ENCODE measurements around the gene CALN1. TPM values are rescaled to one million over a fixed set of nuclear protein-coding genes. Genes with fewer than 3 reads are reported as not detected.

The CALN1 gene
- total RNA-seq, 4 donors from 2014 or later: 0.04 TPM; not detected in 3

GRCh38 chr7:72170475-72170874 lies 241.7 kb downstream of the CALN1 start:
- whole genome bisulfite sequencing, 2 donors (ENCODE audit: low coverage in 1 of 2): 73 to 86% methylated on average over 3 of the region's 3 CpGs
- no peak for ATAC-seq

GRCh38 chr7:72163271-72163670 lies 248.9 kb downstream of the CALN1 start:
- TF ChIP-seq EP300 (IDR thresholded peaks at IDR 0.05) (no peak), POLR2A (IDR thresholded peaks at IDR 0.05) (no peak), CTCF (IDR thresholded peaks at IDR 0.05) (no peak), POLR2AphosphoS5 (IDR thresholded peaks at IDR 0.05) (no peak)
- no peaks in the 10 kb centered on the region for H3K27me3 ChIP-seq
- no peak overlapping the region for H3K4me3 ChIP-seq
- no peak for ATAC-seq
- H3K36me3 ChIP-seq: no peaks in the 10 kb centered on the region
- WGBS, 2 donors (ENCODE audit: low coverage in 1 of 2): 90 to 100% methylated on average over 2 of the region's 2 CpGs
- H3K9me3 ChIP-seq: peaks cover 0 to 50% (median 0%) of the 10 kb centered on the region in 3 donors
- no peaks in the 10 kb centered on the region for H3K4me1 ChIP-seq
- no peak overlapping the region for H3K27ac ChIP-seq

More at GRCh38 chr7:72170475-72170874, 241.7 kb downstream of the CALN1 start:
- TF ChIP-seq POLR2A (IDR thresholded peaks at IDR 0.05) (no peak), POLR2AphosphoS5 (IDR thresholded peaks at IDR 0.05) (no peak), EP300 (IDR thresholded peaks at IDR 0.05) (no peak), CTCF (IDR thresholded peaks at IDR 0.05) (no peak)
- peaks cover 0 to 23% (median 0%) of the 10 kb centered on the region in 3 donors for H3K9me3 ChIP-seq
- H3K4me3 ChIP-seq: no peak overlapping the region
- no peaks in the 10 kb centered on the region for H3K36me3 ChIP-seq
- no peak overlapping the region for H3K27ac ChIP-seq
- H3K27me3 ChIP-seq: no peaks in the 10 kb centered on the region
- H3K4me1 ChIP-seq: no peaks in the 10 kb centered on the region

- no peaks in the 10 kb centered on the region for H3K4me1 ChIP-seq
These were observed 250.6 kb downstream of the CALN1 start for GRCh38 chr7:72161534-72161933.

GRCh38 chr7:72159911-72160310 lies 252.2 kb downstream of the CALN1 start:
- peaks cover 0 to 45% (median 0%) of the 10 kb centered on the region in 3 donors for H3K9me3 ChIP-seq
- no peak overlapping the region for H3K4me3 ChIP-seq
- TF ChIP-seq POLR2AphosphoS5 (IDR thresholded peaks at IDR 0.05) (no peak), EP300 (IDR thresholded peaks at IDR 0.05) (no peak), POLR2A (IDR thresholded peaks at IDR 0.05) (no peak), CTCF (IDR thresholded peaks at IDR 0.05) (no peak)
- ATAC-seq: no peak
- WGBS, 2 donors (ENCODE audit: low coverage in 1 of 2): 18 to 42% methylated on average over 3 to 4 of the region's 4 CpGs
- no peak overlapping the region for H3K27ac ChIP-seq
- H3K4me1 ChIP-seq: no peaks in the 10 kb centered on the region
- no peaks in the 10 kb centered on the region for H3K27me3 ChIP-seq
- no peaks in the 10 kb centered on the region for H3K36me3 ChIP-seq

More at GRCh38 chr7:72161534-72161933, 250.6 kb downstream of the CALN1 start:
- 38 to 57% methylated on average over 4 to 6 of the region's 6 CpGs for WGBS, 2 donors (ENCODE audit: low coverage in 1 of 2)
- TF ChIP-seq EP300 (IDR thresholded peaks at IDR 0.05): no peak
- no peak for TF ChIP-seq CTCF (IDR thresholded peaks at IDR 0.05)
- no peak for TF ChIP-seq POLR2AphosphoS5 (IDR thresholded peaks at IDR 0.05)
- TF ChIP-seq POLR2A (IDR thresholded peaks at IDR 0.05): no peak
- H3K9me3 ChIP-seq: peaks cover 0 to 50% (median 0%) of the 10 kb centered on the region in 3 donors
- no peak overlapping the region for H3K27ac ChIP-seq
- ATAC-seq: no peak
- H3K4me3 ChIP-seq: no peak overlapping the region
- no peaks in the 10 kb centered on the region for H3K36me3 ChIP-seq
- H3K27me3 ChIP-seq: no peaks in the 10 kb centered on the region

GRCh38 chr7:72156671-72157070 lies 255.5 kb downstream of the CALN1 start:
- H3K27ac ChIP-seq: no peak overlapping the region
- no peaks in the 10 kb centered on the region for H3K4me1 ChIP-seq
- ATAC-seq: no peak
- H3K36me3 ChIP-seq: no peaks in the 10 kb centered on the region
- 100% methylated on average over 1 of the region's 3 CpGs; no CpG with 5 or more reads in 1 of the 2 donors for WGBS, 2 donors (ENCODE audit: low coverage in 1 of 2)
- no peak overlapping the region for H3K4me3 ChIP-seq
- peaks cover 0 to 17% (median 0%) of the 10 kb centered on the region in 3 donors for H3K9me3 ChIP-seq
- TF ChIP-seq CTCF (IDR thresholded peaks at IDR 0.05) (no peak), POLR2AphosphoS5 (IDR thresholded peaks at IDR 0.05) (no peak), POLR2A (IDR thresholded peaks at IDR 0.05) (no peak), EP300 (IDR thresholded peaks at IDR 0.05) (no peak)
- no peaks in the 10 kb centered on the region for H3K27me3 ChIP-seq

All from gastroesophageal sphincter (tissue), 4 donors.